Mesendoderm (in vitro differentiated cells): ENCODE results near the gene FOXP1.

Source experiments
- DNase-seq: peaks from one replicate; pipeline ENCODE4 v3.0.0; 2013
- H2AK5ac ChIP-seq: 2 replicates; pipeline ENCODE4 v1.6.1; 2013; ENCODE audit warnings: low read length, inconsistent platforms
- H2BK120ac ChIP-seq: 2 replicates; pipeline ENCODE4 v1.6.1; 2013; ENCODE audit warnings: low read depth, mild to moderate bottlenecking, low read length, moderate library complexity, mixed read lengths
- H2BK15ac ChIP-seq: replicated peaks from 2 replicates; pipeline ENCODE4 v1.6.1; 2013; ENCODE audit warnings: low read depth, mild to moderate bottlenecking, moderate library complexity
- H2BK5ac ChIP-seq: 2 replicates; pipeline ENCODE4 v1.6.1; 2013; ENCODE audit warnings: low read length, inconsistent platforms
- H3K18ac ChIP-seq: 2 replicates; pipeline ENCODE4 v1.6.1; 2013; ENCODE audit warnings: mild to moderate bottlenecking, low read length, mixed read lengths
- H3K23ac ChIP-seq: one replicate; pipeline ENCODE4 v1.6.1; 2013; ENCODE audit warnings: low read length
- H3K27ac ChIP-seq: 2 replicates; pipeline ENCODE4 v1.5.1; 2013; ENCODE audit warnings: low read depth, mild to moderate bottlenecking, inconsistent platforms, low read length, moderate library complexity
- H3K27me3 ChIP-seq: 2 replicates; pipeline ENCODE4 v1.6.1; 2013; ENCODE audit warnings: low read length, control low read depth, mild to moderate bottlenecking, inconsistent platforms; ENCODE audit not compliant: insufficient read depth, poor library complexity
- H3K36me3 ChIP-seq: 2 replicates; pipeline ENCODE4 v1.6.1; 2013; ENCODE audit warnings: low read length, inconsistent platforms; ENCODE audit not compliant: control insufficient read depth, insufficient read depth
- H3K4ac ChIP-seq: one replicate; pipeline ENCODE4 v1.6.1; 2013; ENCODE audit warnings: low read depth, mild to moderate bottlenecking, low read length, moderate library complexity
- H3K4me1 ChIP-seq: 2 replicates; pipeline ENCODE4 v1.6.1; 2013; ENCODE audit warnings: low read depth, low read length, inconsistent platforms; ENCODE audit not compliant: control insufficient read depth
- H3K4me2 ChIP-seq: 2 replicates; pipeline ENCODE4 v1.6.1; 2013; ENCODE audit warnings: low read length
- H3K4me3 ChIP-seq: 2 replicates; pipeline ENCODE4 v1.5.1; 2013; ENCODE audit warnings: mild to moderate bottlenecking, low read length
- H3K56ac ChIP-seq: one replicate; pipeline ENCODE4 v1.6.1; 2013; ENCODE audit warnings: low read length
- H3K79me1 ChIP-seq: 2 replicates; pipeline ENCODE4 v1.6.1; 2013; ENCODE audit warnings: low read length, inconsistent platforms
- H3K79me2 ChIP-seq: 2 replicates; pipeline ENCODE4 v1.6.1; 2013; ENCODE audit warnings: mild to moderate bottlenecking, low read length; ENCODE audit not compliant: control insufficient read depth, insufficient read depth
- H3K9ac ChIP-seq: 2 replicates; pipeline ENCODE4 v1.6.1; 2013; ENCODE audit warnings: low read length, inconsistent platforms
- H4K5ac ChIP-seq: one replicate; pipeline ENCODE4 v1.6.1; 2013; ENCODE audit warnings: low read length
- H4K8ac ChIP-seq: one replicate; pipeline ENCODE4 v1.6.1; 2013; ENCODE audit warnings: low read depth, mild to moderate bottlenecking, control low read depth, low read length, moderate library complexity
- WGBS: extraction: QIAGEN DNeasy Blood & Tissue Kit; methylation state at CpG from one replicate; pipeline ENCODE4 v1.1.7; 2013; ENCODE audit warnings: low lambda C conversion rate, missing lambda C conversion rate; ENCODE audit not compliant: insufficient coverage; ENCODE audit errors: extremely low coverage; 5-methylcytosine and 5-hydroxymethylcytosine counted together

The FOXP1 gene

GRCh38 chr3:71099997-71100719 is 483.4 kb downstream of the FOXP1 start:
- H3K4me2 ChIP-seq: no peak overlapping the region
- no peak overlapping the region for H4K8ac ChIP-seq
- H3K4me3 ChIP-seq: no peak overlapping the region
- H3K79me1 ChIP-seq: no peaks in the 10 kb centered on the region
- no peak overlapping the region for H3K23ac ChIP-seq
- WGBS: 100% methylated on average over 1 of the region's 6 CpGs
- H2BK120ac ChIP-seq: no peak overlapping the region
- DNase-seq: no peak
- no peak overlapping the region for H4K5ac ChIP-seq
- no peaks in the 10 kb centered on the region for H3K36me3 ChIP-seq
- no peak overlapping the region for H3K18ac ChIP-seq
- H3K27me3 ChIP-seq: no peaks in the 10 kb centered on the region
- no peaks in the 10 kb centered on the region for H3K79me2 ChIP-seq
- H3K56ac ChIP-seq: no peak overlapping the region
- H2AK5ac ChIP-seq: no peak overlapping the region
- H3K27ac ChIP-seq: no peak overlapping the region
- H3K9ac ChIP-seq: no peak overlapping the region
- no peak overlapping the region for H3K4ac ChIP-seq
- no peak overlapping the region for H2BK5ac ChIP-seq
- H3K4me1 ChIP-seq: no peaks in the 10 kb centered on the region
- no peak overlapping the region for H2BK15ac ChIP-seq

- Histone ChIP-seq H3K18ac (no peak overlapping the region), H2BK5ac (no peak overlapping the region), H2BK15ac (no peak overlapping the region), H3K27me3 (no peaks in the 10 kb centered on the region), H3K4me1 (no peaks in the 10 kb centered on the region), H3K36me3 (no peaks in the 10 kb centered on the region), H4K5ac (no peak overlapping the region), H2BK120ac (no peak overlapping the region), H3K56ac (no peak overlapping the region), H3K4me2 (no peak overlapping the region), H3K23ac (no peak overlapping the region), H2AK5ac (no peak overlapping the region), H3K9ac (no peak overlapping the region), H3K4ac (no peak overlapping the region), H3K79me1 (no peaks in the 10 kb centered on the region), H3K27ac (no peak overlapping the region), H4K8ac (no peak overlapping the region), H3K4me3 (no peak overlapping the region), H3K79me2 (no peaks in the 10 kb centered on the region)
- no peak for DNase-seq
- WGBS: no CpG with 5 or more reads among the region's 5 CpGs
Observed at GRCh38 chr3:71097557-71097956, 486.0 kb downstream of the FOXP1 start.

GRCh38 chr3:71095511-71096291 is 487.8 kb downstream of the FOXP1 start:
- no peak overlapping the region for H4K5ac ChIP-seq
- H3K23ac ChIP-seq: no peak overlapping the region
- no peaks in the 10 kb centered on the region for H3K36me3 ChIP-seq
- H2AK5ac ChIP-seq: no peak overlapping the region
- no peak overlapping the region for H3K56ac ChIP-seq
- no peaks in the 10 kb centered on the region for H3K4me1 ChIP-seq
- no peak overlapping the region for H2BK5ac ChIP-seq
- H3K9ac ChIP-seq: no peak overlapping the region
- H3K4me3 ChIP-seq: no peak overlapping the region
- H3K18ac ChIP-seq: no peak overlapping the region
- no peak overlapping the region for H3K4ac ChIP-seq
- H2BK120ac ChIP-seq: no peak overlapping the region
- no peak overlapping the region for H4K8ac ChIP-seq
- no peak overlapping the region for H3K27ac ChIP-seq
- DNase-seq: no peak
- H3K79me1 ChIP-seq: no peaks in the 10 kb centered on the region
- H3K27me3 ChIP-seq: no peaks in the 10 kb centered on the region
- no peaks in the 10 kb centered on the region for H3K79me2 ChIP-seq
- no peak overlapping the region for H3K4me2 ChIP-seq
- WGBS: no CpG with 5 or more reads among the region's 1 CpG
- no peak overlapping the region for H2BK15ac ChIP-seq

GRCh38 chr3:71094658-71095209 is 488.8 kb downstream of the FOXP1 start:
- Histone ChIP-seq H3K4me1 (no peaks in the 10 kb centered on the region), H3K79me1 (no peaks in the 10 kb centered on the region), H3K9ac (no peak overlapping the region), H3K27me3 (no peaks in the 10 kb centered on the region), H3K79me2 (no peaks in the 10 kb centered on the region), H3K4me2 (no peak overlapping the region), H4K5ac (no peak overlapping the region), H3K18ac (no peak overlapping the region), H4K8ac (no peak overlapping the region), H3K4me3 (no peak overlapping the region), H3K36me3 (no peaks in the 10 kb centered on the region), H2BK120ac (no peak overlapping the region), H2BK15ac (no peak overlapping the region), H2BK5ac (no peak overlapping the region), H3K27ac (no peak overlapping the region), H3K4ac (no peak overlapping the region), H3K23ac (no peak overlapping the region), H3K56ac (no peak overlapping the region), H2AK5ac (no peak overlapping the region)
- no CpG with 5 or more reads among the region's 5 CpGs for WGBS
- no peak for DNase-seq

- Histone ChIP-seq H2BK15ac (no peak overlapping the region), H3K4me3 (no peak overlapping the region), H3K23ac (no peak overlapping the region), H3K4me2 (no peak overlapping the region), H2BK120ac (no peak overlapping the region), H2BK5ac (no peak overlapping the region), H4K8ac (no peak overlapping the region), H3K4me1 (no peaks in the 10 kb centered on the region), H3K18ac (no peak overlapping the region), H3K36me3 (no peaks in the 10 kb centered on the region), H3K27me3 (no peaks in the 10 kb centered on the region), H4K5ac (no peak overlapping the region), H3K27ac (no peak overlapping the region), H3K4ac (no peak overlapping the region), H2AK5ac (no peak overlapping the region), H3K56ac (no peak overlapping the region), H3K79me2 (no peaks in the 10 kb centered on the region), H3K9ac (no peak overlapping the region), H3K79me1 (no peaks in the 10 kb centered on the region)
- WGBS: no CpG with 5 or more reads among the region's 4 CpGs
- no peak for DNase-seq
Observed at GRCh38 chr3:71092665-71093064, 490.9 kb downstream of the FOXP1 start.
